OCI-LY3 (cell line): ENCODE results near the gene RPS6KB2.
"Not testable (repeated sequence)": the region's sequence is repeated elsewhere in the genome, so short reads cannot be mapped to it uniquely, and the experiment has no call there.

Source experiments
- H2AFZ ChIP-seq: fragments of 200-600, 300-600 bp; shearing (Covaris generic); 2 replicates; pipeline ENCODE4 v1.6.0; 2014; ENCODE audit warnings: antibody characterized with exemption, low read depth, low read length
- H3K27ac ChIP-seq: fragments of 200-600, 300-600 bp; sonication (generic); 2 replicates; pipeline ENCODE4 v1.5.1; 2014; ENCODE audit warnings: mild to moderate bottlenecking, low read length, moderate library complexity, mixed read lengths
- H3K27me3 ChIP-seq: fragments of 200-600, 300-600 bp; sonication (generic); 2 replicates; pipeline ENCODE4 v1.6.1; 2014; ENCODE audit warnings: low read depth, low read length, mixed read lengths
- H3K36me3 ChIP-seq: fragments of 200-600, 300-600 bp; sonication (generic); replicated peaks from 2 replicates; pipeline ENCODE3; 2014; ENCODE audit warnings: low read depth, low read length, mixed read lengths
- H3K4me1 ChIP-seq: fragments of 300-600, 200-600 bp; sonication (generic); 2 replicates; pipeline ENCODE4 v1.6.1; 2014; ENCODE audit warnings: low read length, mixed read lengths
- H3K4me2 ChIP-seq: fragments of 200-600, 300-600 bp; sonication (generic); 2 replicates; pipeline ENCODE4 v1.6.1; 2014; ENCODE audit warnings: low read length, mixed read lengths
- H3K4me3 ChIP-seq: fragments of 300-600, 200-600 bp; sonication (generic); 2 replicates; pipeline ENCODE4 v1.5.1; 2014; ENCODE audit warnings: antibody characterized with exemption, mild to moderate bottlenecking, low read length, moderate library complexity
- H3K79me2 ChIP-seq: fragments of 300-600, 200-600 bp; shearing (Covaris generic); 2 replicates; pipeline ENCODE4 v1.6.1; 2014; ENCODE audit warnings: mild to moderate bottlenecking, low read length, mixed read lengths
- H3K9ac ChIP-seq: fragments of 300-600, 200-600 bp; shearing (Covaris generic); 2 replicates; pipeline ENCODE4 v1.6.0; 2014; ENCODE audit warnings: mild to moderate bottlenecking, low read length, moderate library complexity
- H3K9me3 ChIP-seq: fragments of 200-600, 300-600 bp; shearing (Covaris generic); 2 replicates; pipeline ENCODE4 v1.6.1; 2014; ENCODE audit warnings: low read length, mixed read lengths; ENCODE audit not compliant: insufficient read depth
- H4K20me1 ChIP-seq: fragments of 200-600, 300-600 bp; sonication (generic); 2 replicates; pipeline ENCODE4 v1.6.1; 2016; ENCODE audit warnings: low read length, mixed read lengths; ENCODE audit not compliant: insufficient read depth
- CTCF ChIP-seq: fragments of 200-600, 300-600 bp; sonication (generic); IDR thresholded peaks from 2 replicates; pipeline ENCODE4 v1.5.1; 2014; ENCODE audit warnings: antibody characterized with exemption, low read length, low read depth
- EZH2phosphoT487 ChIP-seq: fragments of 200-600 bp; shearing (Covaris generic); IDR thresholded peaks from 2 replicates; pipeline ENCODE4 v1.6.1; 2018; ENCODE audit warnings: antibody characterized with exemption, mixed run types, low read depth

Gene RPS6KB2

GRCh38 chr11:67401495-67402191 is 26.7 kb upstream of the RPS6KB2 start, which contains the start of gene PPP1CA:
TSS of gene PPP1CA (minus strand) at chr11:67401858. CDS start at chr11:67401782, 76 bp downstream.
- Histone ChIP-seq H3K9me3 (no peaks in the 10 kb centered on the region), H3K79me2 (peaks cover 21% of the 10 kb centered on the region), H3K4me2 (peak within 1 kb of the TSS; percentile 98), H3K27ac (peak within 1 kb of the TSS; percentile 79), H3K27me3 (no peaks in the 10 kb centered on the region), H3K36me3 (peaks cover 34% of the 10 kb centered on the region), H3K4me3 (peak within 1 kb of the TSS; percentile 94), H4K20me1 (peaks cover 8% of the 10 kb centered on the region; the same call in 1 of the 2 replicates), H2AFZ (0 out of 2 replicates have a peak within 1 kb of the TSS, but pooled peaks have one; percentile 45), H3K4me1 (peaks cover 39% of the 10 kb centered on the region), H3K9ac (peak within 1 kb of the TSS; percentile 97)
- TF ChIP-seq CTCF (peak; percentile 27), EZH2phosphoT487 (no peak)

- H3K9me3 ChIP-seq, H3K27me3 ChIP-seq, H4K20me1 ChIP-seq: not testable (repeated sequence)
- Histone ChIP-seq H2AFZ (0 out of 2 replicates have a peak overlapping the region, but pooled peaks have one; percentile 45), H3K27ac (peak overlapping the region; percentile 79), H3K4me1 (peaks cover 39% of the 10 kb centered on the region), H3K4me2 (peak overlapping the region; percentile 98), H3K36me3 (peaks cover 31% of the 10 kb centered on the region), H3K79me2 (peaks cover 21% of the 10 kb centered on the region), H3K4me3 (peak overlapping the region; percentile 80), H3K9ac (peak overlapping the region; percentile 85)
These were observed 26.0 kb upstream of the RPS6KB2 start for GRCh38 chr11:67402192-67402839.

- Histone ChIP-seq H3K27ac (peak overlapping the region; percentile 57), H3K4me3 (peak overlapping the region; percentile 80), H3K36me3 (peaks cover 23% of the 10 kb centered on the region), H3K9ac (peak overlapping the region; percentile 84), H3K4me2 (peak overlapping the region; percentile 98), H3K4me1 (peaks cover 39% of the 10 kb centered on the region), H3K79me2 (peaks cover 21% of the 10 kb centered on the region)
- H3K9me3 ChIP-seq, H4K20me1 ChIP-seq, H3K27me3 ChIP-seq, H2AFZ ChIP-seq: not testable (repeated sequence)
These were observed 25.2 kb upstream of the RPS6KB2 start for GRCh38 chr11:67403085-67403484.

GRCh38 chr11:67404515-67405195 is 23.6 kb upstream of the RPS6KB2 start:
- no peak overlapping the region for H2AFZ ChIP-seq
- peak overlapping the region; percentile 57 for H3K27ac ChIP-seq
- H3K4me2 ChIP-seq = peak overlapping the region; percentile 98
- no peaks in the 10 kb centered on the region for H3K27me3 ChIP-seq
- H3K4me3 ChIP-seq = peak overlapping the region; percentile 80
- H3K9ac ChIP-seq = peak overlapping the region; percentile 84
- peaks cover 16% of the 10 kb centered on the region for H3K79me2 ChIP-seq
- H3K4me1 ChIP-seq = peaks cover 50% of the 10 kb centered on the region
- H3K9me3 ChIP-seq = no peaks in the 10 kb centered on the region
- TF ChIP-seq CTCF (no peak), EZH2phosphoT487 (no peak)
- H4K20me1 ChIP-seq = peaks cover 8% of the 10 kb centered on the region; the same call in 1 of the 2 replicates
- H3K36me3 ChIP-seq = peaks cover 9% of the 10 kb centered on the region
